K562 (cell line): ENCODE measurements around the gene FNDC1.

Experiments
- ELF4 ChIP-seq: fragments of 450-650 bp; formaldehyde crosslinking; IDR thresholded peaks from 2 replicates; pipeline ENCODE4 v1.4.0; 2022; ENCODE audit warnings: missing genetic modification characterization
- ETV5 ChIP-seq: sonication (generic); formaldehyde crosslinking; IDR thresholded peaks from 2 replicates; pipeline ENCODE4 v1.4.0; 2020; ENCODE audit warnings: low read depth, mild to moderate bottlenecking, missing genetic modification reagents
- EZH2 ChIP-seq: IDR thresholded peaks from 2 replicates; pipeline ENCODE4 v1.6.1; 2012; ENCODE audit warnings: low read depth, mild to moderate bottlenecking, inconsistent platforms, low read length, borderline replicate concordance
- IRF2 ChIP-seq: sonication (generic); formaldehyde crosslinking; IDR thresholded peaks from 2 replicates; pipeline ENCODE4 v1.8.1; 2022; ENCODE audit warnings: mild to moderate bottlenecking, missing genetic modification reagents
- MAFF ChIP-seq: IDR thresholded peaks from 2 replicates; pipeline ENCODE4 v1.6.1; 2012; ENCODE audit warnings: low read length, improper control_type of control experiment
- NFE2 ChIP-seq: IDR thresholded peaks from 2 replicates; pipeline ENCODE4 v1.6.1; 2014; ENCODE audit warnings: antibody characterized with exemption, low read depth
- NR2C2 ChIP-seq, 2 experiments: fragments of 200-800 bp in 1 of 2; sonication (Bioruptor generic) in 1 of 2; sonication (generic) in 1 of 2; formaldehyde crosslinking in 1 of 2; IDR thresholded peaks; 2 replicates each; pipeline versions ENCODE4 v1.6.1 to v1.8.0; 2016 to 2022; ENCODE audit warnings: mild to moderate bottlenecking in 1 of 2, missing compliant biosample characterization in 1 of 2, missing genetic modification characterization in 1 of 2, missing genetic modification reagents in 1 of 2
- POLR2AphosphoS5 ChIP-seq: IDR thresholded peaks from 2 replicates; pipeline ENCODE4 v1.6.1; 2011; ENCODE audit warnings: mild to moderate bottlenecking, low read depth, low read length, moderate library complexity; ENCODE audit not compliant: control insufficient read depth, insufficient read depth
- TAF1 ChIP-seq: IDR thresholded peaks from 2 replicates; pipeline ENCODE4 v1.6.1; 2011; ENCODE audit warnings: mild to moderate bottlenecking, low read length, moderate library complexity; ENCODE audit not compliant: insufficient read depth, control insufficient read depth, severe bottlenecking; ENCODE audit errors: extremely low read depth
- ZNF24 ChIP-seq: fragments of 450-650 bp; IDR thresholded peaks from 2 replicates; pipeline ENCODE4 v1.6.1; 2016
- TF ChIP-seq, protein P1 (sequence below), 2 experiments: fragments of 450-650 bp; IDR thresholded peaks; 2 replicates each; pipeline ENCODE4 v1.6.1; 2016
- TF ChIP-seq, protein P2 (sequence below), 3 experiments: IDR thresholded peaks in 2 of 3; conservative IDR thresholded peaks in 1 of 3; 2 replicates each; pipeline ENCODE4 v1.5.1; 2011 to 2012; ENCODE audit warnings: low read length in 3 of 3, mild to moderate bottlenecking in 3 of 3, control low read depth in 2 of 3, improper control_type of control experiment in 1 of 3, inconsistent platforms in 1 of 3, low read depth in 1 of 3, mixed read lengths in 1 of 3, moderate library complexity in 1 of 3; ENCODE audit not compliant: insufficient read depth in 2 of 3

DNA sequence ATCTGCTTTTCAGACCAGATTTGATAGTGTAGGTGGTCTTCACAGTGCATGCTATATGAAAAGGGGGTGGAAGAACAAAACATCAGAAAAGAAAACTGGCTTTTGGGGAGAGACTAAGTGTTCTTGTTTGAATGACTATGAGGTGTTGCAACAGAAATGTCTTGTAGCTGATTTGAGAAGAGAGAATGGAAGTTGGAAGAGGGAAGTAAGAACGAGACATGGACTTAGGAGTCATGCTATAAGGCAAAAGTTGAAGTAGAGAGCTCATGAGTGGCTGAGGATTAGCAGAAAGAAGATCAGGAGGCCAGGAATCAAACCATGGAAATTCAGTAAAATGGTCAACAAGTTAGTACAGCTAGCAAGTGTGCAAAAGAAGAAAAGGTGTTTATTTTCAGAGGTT lies 32.1 kb downstream of the FNDC1 start:
- TF ChIP-seq NR2C2 (CRISPR knock-in tag; IDR thresholded peaks at IDR 0.05) (no peak), NR2C2 (tag; IDR thresholded peaks at IDR 0.05) (no peak), ELF4 (CRISPR knock-in tag) (no peak), IRF2 (CRISPR knock-in tag) (no peak), NFE2 (no peak), EZH2 (no peak), TAF1 (no peak), MAFF (no peak), POLR2AphosphoS5 (no peak), ZNF24 (no peak), ETV5 (CRISPR knock-in tag) (no peak)
- TF ChIP-seq, protein P1, sequence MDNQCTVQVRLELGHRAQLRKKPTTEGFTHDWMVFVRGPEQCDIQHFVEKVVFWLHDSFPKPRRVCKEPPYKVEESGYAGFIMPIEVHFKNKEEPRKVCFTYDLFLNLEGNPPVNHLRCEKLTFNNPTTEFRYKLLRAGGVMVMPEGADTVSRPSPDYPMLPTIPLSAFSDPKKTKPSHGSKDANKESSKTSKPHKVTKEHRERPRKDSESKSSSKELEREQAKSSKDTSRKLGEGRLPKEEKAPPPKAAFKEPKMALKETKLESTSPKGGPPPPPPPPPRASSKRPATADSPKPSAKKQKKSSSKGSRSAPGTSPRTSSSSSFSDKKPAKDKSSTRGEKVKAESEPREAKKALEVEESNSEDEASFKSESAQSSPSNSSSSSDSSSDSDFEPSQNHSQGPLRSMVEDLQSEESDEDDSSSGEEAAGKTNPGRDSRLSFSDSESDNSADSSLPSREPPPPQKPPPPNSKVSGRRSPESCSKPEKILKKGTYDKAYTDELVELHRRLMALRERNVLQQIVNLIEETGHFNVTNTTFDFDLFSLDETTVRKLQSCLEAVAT (IDR thresholded peaks at IDR 0.05) = no peak
- TF ChIP-seq, protein P2, sequence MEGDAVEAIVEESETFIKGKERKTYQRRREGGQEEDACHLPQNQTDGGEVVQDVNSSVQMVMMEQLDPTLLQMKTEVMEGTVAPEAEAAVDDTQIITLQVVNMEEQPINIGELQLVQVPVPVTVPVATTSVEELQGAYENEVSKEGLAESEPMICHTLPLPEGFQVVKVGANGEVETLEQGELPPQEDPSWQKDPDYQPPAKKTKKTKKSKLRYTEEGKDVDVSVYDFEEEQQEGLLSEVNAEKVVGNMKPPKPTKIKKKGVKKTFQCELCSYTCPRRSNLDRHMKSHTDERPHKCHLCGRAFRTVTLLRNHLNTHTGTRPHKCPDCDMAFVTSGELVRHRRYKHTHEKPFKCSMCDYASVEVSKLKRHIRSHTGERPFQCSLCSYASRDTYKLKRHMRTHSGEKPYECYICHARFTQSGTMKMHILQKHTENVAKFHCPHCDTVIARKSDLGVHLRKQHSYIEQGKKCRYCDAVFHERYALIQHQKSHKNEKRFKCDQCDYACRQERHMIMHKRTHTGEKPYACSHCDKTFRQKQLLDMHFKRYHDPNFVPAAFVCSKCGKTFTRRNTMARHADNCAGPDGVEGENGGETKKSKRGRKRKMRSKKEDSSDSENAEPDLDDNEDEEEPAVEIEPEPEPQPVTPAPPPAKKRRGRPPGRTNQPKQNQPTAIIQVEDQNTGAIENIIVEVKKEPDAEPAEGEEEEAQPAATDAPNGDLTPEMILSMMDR (IDR thresholded peaks at IDR 0.05 in 2 of 3, conservative IDR thresholded peaks at IDR 0.05 in 1 of 3; ENCODE audit: insufficient read depth in 2 of 3, low read depth in 1 of 3, low read length in 3 of 3) = no peak
